HG02798 (cell line): Measurements from ENCODE around the gene PARP16.

Experiments used
- ATAC-seq: cut with Tn5 transposase; IDR thresholded peaks from one replicate; pipeline ENCODE4 v1.9.1; 2021; ENCODE audit warnings: mild to moderate bottlenecking; ENCODE audit not compliant: unreplicated experiment, poor library complexity

PARP16 gene

DNA sequence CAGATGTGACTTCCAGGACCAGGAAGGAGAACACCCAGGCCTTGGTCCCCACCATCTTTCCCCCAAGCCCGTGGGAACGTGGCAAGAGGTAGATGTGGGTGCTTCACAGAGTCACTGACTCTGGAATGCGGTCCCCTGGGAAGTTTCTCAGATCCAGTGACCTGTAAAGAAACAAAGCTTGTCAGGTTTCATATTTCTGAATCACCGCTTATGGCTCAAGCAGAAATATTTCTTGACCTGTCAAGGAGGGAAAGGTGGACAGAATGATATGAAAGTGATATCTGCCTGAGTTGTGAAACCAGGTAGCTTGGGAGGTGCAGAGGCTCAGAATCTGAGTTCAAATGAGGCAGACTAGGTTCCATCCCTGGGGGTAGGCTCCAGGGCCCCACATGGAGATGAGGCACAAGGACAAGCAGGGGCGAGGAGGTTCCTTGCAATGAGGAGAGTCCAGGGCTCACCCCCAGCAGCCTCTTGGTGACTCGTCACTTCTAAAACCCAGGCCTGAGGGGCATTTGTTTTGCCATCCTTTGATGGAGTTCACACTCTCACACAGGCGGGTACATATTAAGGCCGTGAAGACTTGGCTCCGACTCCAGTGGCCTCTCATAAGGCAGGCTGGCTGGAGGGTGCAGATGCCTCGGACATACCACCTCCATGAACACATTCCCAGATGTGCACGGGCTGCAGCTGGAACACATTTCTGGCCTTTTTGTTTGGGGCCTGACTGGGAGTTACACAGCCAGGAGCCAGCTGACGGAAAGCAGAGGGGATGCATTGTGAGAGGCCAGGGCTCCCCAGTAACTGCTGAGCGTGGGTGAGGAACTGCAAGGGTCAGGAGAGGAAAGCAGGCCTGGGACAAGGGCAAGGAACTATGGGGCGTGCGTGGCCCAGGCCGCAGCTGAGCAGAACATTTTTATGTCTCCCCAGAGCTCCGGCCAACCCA, 76.7 kb downstream of the PARP16 start:
- no peak for ATAC-seq

DNA sequence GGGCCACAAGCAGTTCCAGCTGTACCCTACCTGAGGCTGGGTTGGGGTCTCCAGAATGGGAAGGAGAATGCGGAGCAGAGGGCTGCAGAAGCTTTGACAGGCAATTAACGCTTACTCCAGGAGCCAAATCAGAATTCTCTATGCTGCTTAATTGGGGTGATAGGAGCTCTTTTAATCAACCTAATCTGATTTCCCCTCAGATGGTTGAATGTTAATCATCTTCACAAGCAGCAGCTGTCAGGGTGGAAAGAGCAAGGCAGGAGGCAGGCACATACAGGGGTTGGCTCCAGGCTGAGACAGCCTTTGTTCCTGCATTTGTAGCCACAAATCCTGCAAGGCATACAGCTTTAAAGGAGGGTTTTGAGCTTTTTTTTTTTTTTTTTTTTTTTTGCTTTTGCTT, 78.0 kb downstream of the PARP16 start:
- no peak for ATAC-seq
